ENCODE data around the gene HOMEZ.
A peak's percentile ranks its signal among the peaks of the same experiment; 100 is the strongest.

HOMEZ gene

GRCh38 chr14:23308721-23309445 lies 23.0 kb upstream of the HOMEZ start:
- no peak for DNase-seq (ENCODE audit: low read depth in 2 of 3, low spot score in 2 of 3)

GRCh38 chr14:23307687-23308644 lies 22.0 kb upstream of the HOMEZ start:
- DNase-seq (ENCODE audit: low read depth in 2 of 3, low spot score in 2 of 3), result no peak

GRCh38 chr14:23307146-23307530 lies 21.2 kb upstream of the HOMEZ start:
- DNase-seq (ENCODE audit: low read depth in 2 of 3, low spot score in 2 of 3), result no peak

DNA sequence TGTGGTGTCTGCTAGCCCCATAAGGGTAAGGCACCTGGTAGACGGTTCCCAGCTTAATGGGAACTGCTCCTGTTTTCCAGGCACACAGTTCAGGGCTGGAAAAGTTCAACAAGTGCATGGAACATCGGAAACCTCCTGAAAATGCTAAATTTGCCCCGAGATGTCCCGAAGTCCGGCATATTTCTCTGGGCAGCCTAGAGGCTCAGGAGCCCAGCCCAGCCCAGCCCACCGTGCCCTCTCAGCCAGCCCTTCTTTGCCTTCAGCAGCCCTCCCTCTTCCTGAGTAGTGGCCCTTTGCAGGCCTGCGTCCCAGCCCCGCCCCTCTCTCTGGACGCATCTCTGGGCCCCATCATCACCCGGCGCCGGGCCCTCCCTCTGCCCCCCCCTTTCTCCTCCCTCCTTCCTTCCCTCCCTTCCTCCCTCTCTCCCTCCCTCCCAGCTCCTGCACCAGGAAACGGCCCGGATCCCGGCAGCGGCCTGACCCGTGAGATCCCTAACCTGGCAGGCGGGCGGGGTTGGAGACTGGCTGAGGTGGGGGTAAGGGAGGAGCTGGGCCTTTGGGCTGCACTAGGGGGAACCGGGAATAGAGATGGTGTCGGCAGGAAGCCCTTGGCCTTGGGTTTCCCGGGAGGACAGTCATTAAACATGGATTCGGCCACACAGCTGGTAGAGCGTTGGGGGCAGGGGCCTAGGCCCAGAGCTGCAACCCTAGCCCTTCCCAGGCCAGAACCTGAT lies 20.6 kb upstream of the HOMEZ start, which contains the start of gene BCL2L2:
BCL2L2 (plus strand) TSS at position 422 of the 734 bp plus-strand sequence. CDS start 935 bp downstream, outside the sequence.
- DNase-seq (ENCODE audit: low read depth in 2 of 3, low spot score in 2 of 3), result no peak

DNA sequence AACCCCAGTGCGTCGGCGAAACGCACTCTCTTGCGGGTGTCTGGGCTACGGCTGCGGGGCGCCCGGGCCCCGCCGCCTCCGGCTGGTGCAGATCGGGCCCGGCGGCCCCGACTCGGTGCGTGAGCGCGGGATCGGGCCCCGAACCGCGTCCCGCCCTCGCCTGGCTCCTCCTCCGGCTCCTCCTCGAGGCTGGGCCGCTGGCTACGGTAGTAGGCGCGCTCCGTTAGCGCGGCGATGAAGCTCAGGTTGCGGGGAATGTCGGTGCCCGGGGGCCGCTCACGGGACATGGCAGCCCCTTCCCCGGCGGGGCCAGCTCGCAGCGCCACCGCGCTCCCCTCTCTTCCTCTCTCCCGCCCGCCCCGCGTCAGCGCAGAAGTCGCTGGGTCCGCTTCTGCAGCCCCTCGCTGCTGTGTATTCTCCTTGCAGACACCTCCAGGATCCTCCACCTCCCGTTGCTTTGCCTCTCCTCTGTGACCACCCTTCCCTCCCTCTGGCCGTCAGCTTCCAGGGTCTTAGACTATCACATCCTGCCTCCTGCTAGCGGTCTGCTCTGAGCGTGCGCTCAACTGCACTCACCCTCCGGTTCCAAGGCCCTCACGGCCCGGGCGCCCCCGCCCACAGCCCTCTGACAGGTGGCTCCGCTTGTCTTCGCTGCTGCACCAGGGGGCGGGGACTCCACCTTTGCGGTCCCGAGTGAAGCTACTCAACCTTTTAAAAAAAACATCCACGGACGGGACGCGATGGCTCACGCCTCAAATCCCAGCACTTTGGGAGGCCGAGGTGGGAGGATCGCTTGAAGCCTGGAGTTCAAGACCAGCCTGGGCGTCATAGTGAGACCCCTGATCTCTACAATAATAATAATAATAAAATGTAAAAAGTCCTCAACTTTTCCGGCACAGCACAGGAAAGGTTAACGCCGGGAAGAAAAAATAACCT lies 16.6 kb upstream of the HOMEZ start, which contains the start of gene PPP1R3E:
PPP1R3E (minus strand) TSS at position 570 of the 936 bp plus-strand sequence; CDS start at position 287, 283 bp downstream.
- peak; percentile 64 to 66 (median 66) for DNase-seq (ENCODE audit: low read depth in 2 of 3, low spot score in 2 of 3)

GRCh38 chr14:23301969-23302289 lies 16.0 kb upstream of the HOMEZ start:
- DNase-seq (ENCODE audit: low read depth in 2 of 3, low spot score in 2 of 3), result no peak

- DNase-seq (ENCODE audit: low read depth in 2 of 3, low spot score in 2 of 3), result peak; percentile 88 to 99 (median 93)
Observed at GRCh38 chr14:23301288-23301968, 15.5 kb upstream of the HOMEZ start.

DNA sequence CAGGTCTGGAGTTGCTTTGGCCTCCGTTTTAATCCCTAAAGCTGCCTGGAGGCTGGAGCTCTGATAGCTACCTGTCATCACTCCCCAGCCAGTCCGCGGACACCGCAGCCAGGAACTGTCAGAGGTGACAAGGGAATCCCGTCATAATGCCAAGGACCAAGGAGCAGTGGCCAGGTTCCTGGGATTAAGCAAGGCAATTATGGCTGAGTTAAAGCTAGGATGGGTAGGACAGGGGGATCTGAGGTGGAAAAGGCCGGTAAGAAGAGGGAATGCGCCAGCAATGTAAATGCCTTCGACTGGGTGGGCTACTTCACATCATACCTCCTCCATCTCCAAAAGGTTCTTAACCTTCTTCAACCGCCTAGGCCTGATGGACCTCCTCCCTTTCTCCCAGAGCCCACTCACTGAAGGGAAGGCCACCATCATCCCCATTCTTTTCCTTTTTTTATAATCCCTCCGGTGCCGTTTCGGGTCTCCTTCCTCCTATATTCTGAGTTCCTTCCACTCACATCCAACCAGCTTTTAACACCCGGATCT lies 14.8 kb upstream of the HOMEZ start:
- peak in 1 of 3 experiments; percentile 16 for DNase-seq (ENCODE audit: low read depth in 2 of 3, low spot score in 2 of 3)

- no peak for DNase-seq (ENCODE audit: low read depth in 2 of 3, low spot score in 2 of 3)
Observed at GRCh38 chr14:23299986-23300686, 14.2 kb upstream of the HOMEZ start.

- DNase-seq (ENCODE audit: low read depth in 2 of 3, low spot score in 2 of 3), result no peak
Observed at GRCh38 chr14:23299211-23299957, 13.5 kb upstream of the HOMEZ start.

DNA sequence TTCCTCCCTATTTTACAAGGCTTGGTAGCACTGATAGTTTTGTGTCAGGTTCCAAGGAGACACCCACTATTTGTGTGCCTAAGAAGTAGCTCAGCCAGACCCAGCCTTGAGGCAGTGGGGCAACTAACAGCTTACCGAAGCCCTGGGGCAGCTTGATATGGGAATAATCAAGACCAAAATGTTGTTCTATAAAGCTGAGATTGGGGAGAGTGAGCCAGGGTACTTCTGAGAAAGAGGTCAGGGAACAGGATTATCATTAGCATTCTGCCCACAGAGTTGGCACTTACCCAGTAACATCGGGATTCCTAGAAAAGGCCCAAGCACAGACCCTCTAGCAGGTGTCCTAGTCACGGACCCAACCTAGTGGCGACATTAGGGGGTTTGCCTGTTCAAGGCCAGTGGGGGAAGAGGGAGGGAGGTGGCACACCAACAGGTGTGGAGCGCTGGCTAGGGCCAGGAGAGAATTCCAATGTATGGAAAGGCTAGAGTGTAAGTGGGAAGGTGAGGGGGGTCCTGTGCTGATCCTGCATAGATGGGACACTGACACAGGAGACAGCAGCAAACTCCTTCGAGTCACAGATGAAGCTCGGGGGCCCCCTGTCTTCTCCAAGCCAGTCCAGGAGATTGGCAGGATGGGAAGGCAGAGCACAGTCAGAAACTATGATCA lies 11.8 kb upstream of the HOMEZ start:
- no peak for DNase-seq (ENCODE audit: low read depth in 2 of 3, low spot score in 2 of 3)

- DNase-seq (ENCODE audit: low read depth in 2 of 3, low spot score in 2 of 3), result no peak
Observed at GRCh38 chr14:23297096-23297495, 11.2 kb upstream of the HOMEZ start.

GRCh38 chr14:23296012-23296777 lies 10.3 kb upstream of the HOMEZ start:
- DNase-seq (ENCODE audit: low read depth in 2 of 3, low spot score in 2 of 3), result no peak

GRCh38 chr14:23294734-23295561 lies 9.0 kb upstream of the HOMEZ start:
- peak in 1 of 3 experiments; percentile 27 for DNase-seq (ENCODE audit: low read depth in 2 of 3, low spot score in 2 of 3)

DNA sequence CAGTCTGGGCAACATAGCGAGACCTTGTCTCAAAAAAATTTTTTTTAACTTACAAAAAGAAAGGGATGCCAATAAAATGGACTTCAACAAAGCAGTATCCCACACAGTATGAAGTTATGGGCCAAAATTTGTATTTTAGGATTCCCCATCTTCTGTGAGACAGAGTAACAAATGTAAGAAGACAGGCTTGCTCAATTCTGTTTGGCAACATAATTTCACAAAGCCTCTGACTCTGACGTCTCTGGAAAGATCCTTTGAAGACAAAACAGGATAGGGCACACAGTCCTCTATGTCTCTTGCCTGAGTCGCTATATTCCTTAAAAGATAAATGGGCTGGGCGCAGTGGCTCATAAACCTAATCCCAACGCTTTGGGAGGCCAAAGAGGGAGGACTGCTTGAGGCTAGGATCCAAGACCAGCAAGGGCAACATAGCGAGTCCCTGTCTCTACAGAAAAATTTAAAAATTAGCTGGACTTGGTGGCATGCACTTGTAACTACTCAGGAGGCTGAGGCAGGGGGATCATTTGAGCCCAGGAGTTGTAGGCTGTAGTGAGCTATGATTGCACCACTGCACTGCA lies 1.1 kb upstream of the HOMEZ start:
- DNase-seq (ENCODE audit: low read depth in 2 of 3, low spot score in 2 of 3), result no peak
